ENCODE measurements around the gene CHST2. TPM values are rescaled to one million over a fixed set of nuclear protein-coding genes. Genes with fewer than 3 reads are reported as not detected.
A peak's percentile ranks its signal among the peaks of the same experiment; 100 is the strongest.

The CHST2 gene
- total RNA-seq, 1 donor from 2014 or later: 4.5 TPM

- Mint-ChIP-seq H3K4me3 (peak overlapping the region; percentile 13), H3K9me3 (no peaks in the 10 kb centered on the region), H3K36me3 (ENCODE audit: low read depth) (no peaks in the 10 kb centered on the region), H3K27ac (ENCODE audit: unreplicated experiment) (no peak overlapping the region), H3K27me3 (ENCODE audit: low read depth) (peaks cover 31% of the 10 kb centered on the region), H3K4me1 (peaks cover 6% of the 10 kb centered on the region)
- no peak for TF ChIP-seq CTCF (conservative IDR thresholded peaks at IDR 0.05)
- no peak for DNase-seq (ENCODE audit: low read depth, low spot score)
Observed at GRCh38 chr3:143122089-143122430, 2.5 kb downstream of the CHST2 start.

- Mint-ChIP-seq H3K4me1 (peaks cover 6% of the 10 kb centered on the region), H3K4me3 (peak overlapping the region; percentile 64), H3K36me3 (ENCODE audit: low read depth) (no peaks in the 10 kb centered on the region), H3K27ac (ENCODE audit: unreplicated experiment) (no peak overlapping the region), H3K27me3 (ENCODE audit: low read depth) (peaks cover 26% of the 10 kb centered on the region), H3K9me3 (no peaks in the 10 kb centered on the region)
- no peak for DNase-seq (ENCODE audit: low read depth, low spot score)
- TF ChIP-seq CTCF (conservative IDR thresholded peaks at IDR 0.05): no peak
Observed at GRCh38 chr3:143122608-143123352, 3.2 kb downstream of the CHST2 start.

- Mint-ChIP-seq H3K27me3 (ENCODE audit: low read depth) (peaks cover 19% of the 10 kb centered on the region), H3K36me3 (ENCODE audit: low read depth) (no peaks in the 10 kb centered on the region), H3K9me3 (no peaks in the 10 kb centered on the region), H3K27ac (ENCODE audit: unreplicated experiment) (no peak overlapping the region), H3K4me3 (no peak overlapping the region), H3K4me1 (peaks cover 5% of the 10 kb centered on the region)
- TF ChIP-seq CTCF (conservative IDR thresholded peaks at IDR 0.05): no peak
- DNase-seq (ENCODE audit: low read depth, low spot score): no peak
Observed at GRCh38 chr3:143123353-143123984, 3.9 kb downstream of the CHST2 start.

GRCh38 chr3:143124601-143125520, 5.3 kb downstream of the CHST2 start:
- DNase-seq (ENCODE audit: low read depth, low spot score): no peak
- TF ChIP-seq CTCF (conservative IDR thresholded peaks at IDR 0.05): no peak
- peaks cover 13% of the 10 kb centered on the region for H3K27me3 Mint-ChIP-seq (ENCODE audit: low read depth)
- H3K4me1 Mint-ChIP-seq: no peaks in the 10 kb centered on the region
- H3K9me3 Mint-ChIP-seq: no peaks in the 10 kb centered on the region
- no peak overlapping the region for H3K4me3 Mint-ChIP-seq
- H3K27ac Mint-ChIP-seq (ENCODE audit: unreplicated experiment): no peak overlapping the region
- H3K36me3 Mint-ChIP-seq (ENCODE audit: low read depth): no peaks in the 10 kb centered on the region

GRCh38 chr3:143127801-143128200, 8.2 kb downstream of the CHST2 start:
- DNase-seq (ENCODE audit: low read depth, low spot score): no peak
- H3K27me3 Mint-ChIP-seq (ENCODE audit: low read depth): peaks cover 11% of the 10 kb centered on the region
- H3K27ac Mint-ChIP-seq (ENCODE audit: unreplicated experiment): no peak overlapping the region
- no peak overlapping the region for H3K4me3 Mint-ChIP-seq
- no peaks in the 10 kb centered on the region for H3K4me1 Mint-ChIP-seq
- no peak for TF ChIP-seq CTCF (conservative IDR thresholded peaks at IDR 0.05)
- no peaks in the 10 kb centered on the region for H3K9me3 Mint-ChIP-seq
- no peaks in the 10 kb centered on the region for H3K36me3 Mint-ChIP-seq (ENCODE audit: low read depth)
